ENCODE measurements around the gene SPPL2C.

The SPPL2C gene

GRCh38 chr17:45833920-45834319, 10.8 kb upstream of the SPPL2C start:
- Histone ChIP-seq H3K4me3 (ENCODE audit: low read length) (no peak overlapping the region), H3K36me3 (ENCODE audit: insufficient read depth, low read length) (no peaks in the 10 kb centered on the region), H3K9me3 (replicated peaks; ENCODE audit: low read length) (no peaks in the 10 kb centered on the region), H3K27me3 (ENCODE audit: control insufficient read depth, insufficient read depth, low read length) (peaks cover 53% of the 10 kb centered on the region), H3K4me2 (ENCODE audit: low read length) (no peak overlapping the region), H3K9ac (ENCODE audit: low read depth, low read length) (no peak overlapping the region), H3K4me1 (ENCODE audit: control insufficient read depth, insufficient read depth, low read length) (no peaks in the 10 kb centered on the region)

- H3K4me3 ChIP-seq (ENCODE audit: low read length): no peak overlapping the region
- no peaks in the 10 kb centered on the region for H3K36me3 ChIP-seq (ENCODE audit: insufficient read depth, low read length)
- no peak overlapping the region for H3K9ac ChIP-seq (ENCODE audit: low read depth, low read length)
- peaks cover 54% of the 10 kb centered on the region for H3K27me3 ChIP-seq (ENCODE audit: control insufficient read depth, insufficient read depth, low read length)
- H3K4me1 ChIP-seq (ENCODE audit: control insufficient read depth, insufficient read depth, low read length): no peaks in the 10 kb centered on the region
- H3K4me2 ChIP-seq (ENCODE audit: low read length): no peak overlapping the region
- H3K9me3 ChIP-seq (replicated peaks; ENCODE audit: low read length): no peaks in the 10 kb centered on the region
Measured at GRCh38 chr17:45834471-45835396, 9.9 kb upstream of the SPPL2C start.

- H3K4me2 ChIP-seq (ENCODE audit: low read length): no peak overlapping the region
- H3K4me3 ChIP-seq (ENCODE audit: low read length): no peak overlapping the region
- no peak overlapping the region for H3K9ac ChIP-seq (ENCODE audit: low read depth, low read length)
- peaks cover 54% of the 10 kb centered on the region for H3K27me3 ChIP-seq (ENCODE audit: control insufficient read depth, insufficient read depth, low read length)
- H3K4me1 ChIP-seq (ENCODE audit: control insufficient read depth, insufficient read depth, low read length): no peaks in the 10 kb centered on the region
- H3K36me3 ChIP-seq (ENCODE audit: insufficient read depth, low read length): no peaks in the 10 kb centered on the region
- no peaks in the 10 kb centered on the region for H3K9me3 ChIP-seq (replicated peaks; ENCODE audit: low read length)
Measured at GRCh38 chr17:45835481-45835880, 9.2 kb upstream of the SPPL2C start.

- no peaks in the 10 kb centered on the region for H3K9me3 ChIP-seq (replicated peaks; ENCODE audit: low read length)
- H3K27me3 ChIP-seq (ENCODE audit: control insufficient read depth, insufficient read depth, low read length): peaks cover 47% of the 10 kb centered on the region
- H3K9ac ChIP-seq (ENCODE audit: low read depth, low read length): no peak overlapping the region
- no peaks in the 10 kb centered on the region for H3K4me1 ChIP-seq (ENCODE audit: control insufficient read depth, insufficient read depth, low read length)
- no peak overlapping the region for H3K4me2 ChIP-seq (ENCODE audit: low read length)
- no peak overlapping the region for H3K4me3 ChIP-seq (ENCODE audit: low read length)
- H3K36me3 ChIP-seq (ENCODE audit: insufficient read depth, low read length): no peaks in the 10 kb centered on the region
Measured at GRCh38 chr17:45836047-45837044, 8.3 kb upstream of the SPPL2C start.

- Histone ChIP-seq H3K9ac (ENCODE audit: low read depth, low read length) (no peak overlapping the region), H3K27me3 (ENCODE audit: control insufficient read depth, insufficient read depth, low read length) (peaks cover 43% of the 10 kb centered on the region), H3K4me3 (ENCODE audit: low read length) (no peak overlapping the region), H3K9me3 (replicated peaks; ENCODE audit: low read length) (no peaks in the 10 kb centered on the region), H3K4me2 (ENCODE audit: low read length) (no peak overlapping the region), H3K4me1 (ENCODE audit: control insufficient read depth, insufficient read depth, low read length) (no peaks in the 10 kb centered on the region), H3K36me3 (ENCODE audit: insufficient read depth, low read length) (no peaks in the 10 kb centered on the region)
Measured at GRCh38 chr17:45837187-45837586, 7.5 kb upstream of the SPPL2C start.

- H3K4me1 ChIP-seq (ENCODE audit: control insufficient read depth, insufficient read depth, low read length): no peaks in the 10 kb centered on the region
- H3K4me2 ChIP-seq (ENCODE audit: low read length): no peak overlapping the region
- H3K4me3 ChIP-seq (ENCODE audit: low read length): no peak overlapping the region
- no peaks in the 10 kb centered on the region for H3K36me3 ChIP-seq (ENCODE audit: insufficient read depth, low read length)
- H3K27me3 ChIP-seq (ENCODE audit: control insufficient read depth, insufficient read depth, low read length): peaks cover 39% of the 10 kb centered on the region
- H3K9ac ChIP-seq (ENCODE audit: low read depth, low read length): no peak overlapping the region
- H3K9me3 ChIP-seq (replicated peaks; ENCODE audit: low read length): no peaks in the 10 kb centered on the region
Measured at GRCh38 chr17:45837603-45838002, 7.1 kb upstream of the SPPL2C start.

GRCh38 chr17:45838751-45839295, 5.9 kb upstream of the SPPL2C start:
- H3K9ac ChIP-seq (ENCODE audit: low read depth, low read length): no peak overlapping the region
- H3K4me1 ChIP-seq (ENCODE audit: control insufficient read depth, insufficient read depth, low read length): no peaks in the 10 kb centered on the region
- peaks cover 35% of the 10 kb centered on the region for H3K27me3 ChIP-seq (ENCODE audit: control insufficient read depth, insufficient read depth, low read length)
- H3K36me3 ChIP-seq (ENCODE audit: insufficient read depth, low read length): no peaks in the 10 kb centered on the region
- no peak overlapping the region for H3K4me2 ChIP-seq (ENCODE audit: low read length)
- H3K9me3 ChIP-seq (replicated peaks; ENCODE audit: low read length): no peaks in the 10 kb centered on the region
- H3K4me3 ChIP-seq (ENCODE audit: low read length): no peak overlapping the region

GRCh38 chr17:45839442-45839841, 5.2 kb upstream of the SPPL2C start:
- H3K36me3 ChIP-seq (ENCODE audit: insufficient read depth, low read length): no peaks in the 10 kb centered on the region
- H3K4me1 ChIP-seq (ENCODE audit: control insufficient read depth, insufficient read depth, low read length): no peaks in the 10 kb centered on the region
- H3K4me3 ChIP-seq (ENCODE audit: low read length): no peak overlapping the region

GRCh38 chr17:45841186-45841585, 3.5 kb upstream of the SPPL2C start:
- no peak overlapping the region for H3K9ac ChIP-seq (ENCODE audit: low read depth, low read length)
- H3K4me1 ChIP-seq (ENCODE audit: control insufficient read depth, insufficient read depth, low read length): no peaks in the 10 kb centered on the region
- peaks cover 28% of the 10 kb centered on the region for H3K27me3 ChIP-seq (ENCODE audit: control insufficient read depth, insufficient read depth, low read length)
- H3K4me2 ChIP-seq (ENCODE audit: low read length): no peak overlapping the region
- no peaks in the 10 kb centered on the region for H3K9me3 ChIP-seq (replicated peaks; ENCODE audit: low read length)
- no peak overlapping the region for H3K4me3 ChIP-seq (ENCODE audit: low read length)
- H3K36me3 ChIP-seq (ENCODE audit: insufficient read depth, low read length): no peaks in the 10 kb centered on the region

More at GRCh38 chr17:45839442-45839841, 5.2 kb upstream of the SPPL2C start:
- H3K9ac ChIP-seq (ENCODE audit: low read depth, low read length): no peak overlapping the region
- peaks cover 37% of the 10 kb centered on the region for H3K27me3 ChIP-seq (ENCODE audit: control insufficient read depth, insufficient read depth, low read length)
- no peaks in the 10 kb centered on the region for H3K9me3 ChIP-seq (replicated peaks; ENCODE audit: low read length)
- no peak overlapping the region for H3K4me2 ChIP-seq (ENCODE audit: low read length)

GRCh38 chr17:45841883-45842525, 2.7 kb upstream of the SPPL2C start:
- Histone ChIP-seq H3K9me3 (replicated peaks; ENCODE audit: low read length) (no peaks in the 10 kb centered on the region), H3K4me3 (ENCODE audit: low read length) (no peak overlapping the region), H3K27me3 (ENCODE audit: control insufficient read depth, insufficient read depth, low read length) (peaks cover 22% of the 10 kb centered on the region), H3K4me2 (ENCODE audit: low read length) (no peak overlapping the region), H3K9ac (ENCODE audit: low read depth, low read length) (no peak overlapping the region), H3K4me1 (ENCODE audit: control insufficient read depth, insufficient read depth, low read length) (no peaks in the 10 kb centered on the region), H3K36me3 (ENCODE audit: insufficient read depth, low read length) (no peaks in the 10 kb centered on the region)

- no peaks in the 10 kb centered on the region for H3K36me3 ChIP-seq (ENCODE audit: insufficient read depth, low read length)
- H3K4me3 ChIP-seq (ENCODE audit: low read length): no peak overlapping the region
- no peaks in the 10 kb centered on the region for H3K9me3 ChIP-seq (replicated peaks; ENCODE audit: low read length)
- H3K4me1 ChIP-seq (ENCODE audit: control insufficient read depth, insufficient read depth, low read length): no peaks in the 10 kb centered on the region
- H3K27me3 ChIP-seq (ENCODE audit: control insufficient read depth, insufficient read depth, low read length): peaks cover 15% of the 10 kb centered on the region
- no peak overlapping the region for H3K4me2 ChIP-seq (ENCODE audit: low read length)
- no peak overlapping the region for H3K9ac ChIP-seq (ENCODE audit: low read depth, low read length)
Measured at GRCh38 chr17:45843722-45844121, 959 bp upstream of the SPPL2C start.

Data from skeletal muscle satellite cell (primary cell).